ENCODE data around the gene CFAP210.

The CFAP210 gene

GRCh38 chr2:169662744-169663143 is 31.5 kb downstream of the CFAP210 start:
- no peak overlapping the region for H3K4me3 ChIP-seq
- no peak for TF ChIP-seq CTCF (IDR thresholded peaks at IDR 0.05)
- no peak overlapping the region for H3K27ac ChIP-seq
- DNase-seq (ENCODE audit: low spot score): no peak

- H3K4me3 ChIP-seq: no peak overlapping the region
- TF ChIP-seq CTCF (IDR thresholded peaks at IDR 0.05): no peak
- H3K27ac ChIP-seq: no peak overlapping the region
- DNase-seq (ENCODE audit: low spot score): no peak
Measured at GRCh38 chr2:169661265-169661664, 32.9 kb downstream of the CFAP210 start.

- no peak for DNase-seq (ENCODE audit: low spot score)
- no peak overlapping the region for H3K27ac ChIP-seq
- no peak overlapping the region for H3K4me3 ChIP-seq
- no peak for TF ChIP-seq CTCF (IDR thresholded peaks at IDR 0.05)
Measured at GRCh38 chr2:169659320-169659719, 34.9 kb downstream of the CFAP210 start.

- no peak for DNase-seq (ENCODE audit: low spot score)
- Histone ChIP-seq H3K4me3 (no peak overlapping the region), H3K27ac (no peak overlapping the region)
- no peak for TF ChIP-seq CTCF (IDR thresholded peaks at IDR 0.05)
Measured at GRCh38 chr2:169658877-169659276, 35.3 kb downstream of the CFAP210 start.

GRCh38 chr2:169656164-169656563 is 38.0 kb downstream of the CFAP210 start:
- DNase-seq (ENCODE audit: low spot score): no peak
- no peak for TF ChIP-seq CTCF (IDR thresholded peaks at IDR 0.05)
- no peak overlapping the region for H3K27ac ChIP-seq
- H3K4me3 ChIP-seq: no peak overlapping the region

GRCh38 chr2:169653636-169654035 is 40.6 kb downstream of the CFAP210 start:
- Histone ChIP-seq H3K4me3 (no peak overlapping the region), H3K27ac (no peak overlapping the region)
- no peak for TF ChIP-seq CTCF (IDR thresholded peaks at IDR 0.05)
- no peak for DNase-seq (ENCODE audit: low spot score)

GRCh38 chr2:169649278-169649677 is 44.9 kb downstream of the CFAP210 start:
- TF ChIP-seq CTCF (IDR thresholded peaks at IDR 0.05): no peak
- no peak overlapping the region for H3K27ac ChIP-seq
- DNase-seq (ENCODE audit: low spot score): no peak
- H3K4me3 ChIP-seq: no peak overlapping the region
